ENCODE results near the gene BCDIN3D.

BCDIN3D gene

GRCh38 chr12:49808686-49809380, 34.1 kb downstream of the BCDIN3D start:
- no peaks in the 10 kb centered on the region for H3K27me3 ChIP-seq (ENCODE audit: control insufficient read depth in 1 of 2, insufficient read depth in 2 of 2, low read length in 2 of 2)
- peaks cover 0 to 3% of the 10 kb centered on the region in 2 donors for H3K4me1 ChIP-seq (ENCODE audit: control insufficient read depth in 1 of 2, insufficient read depth in 2 of 2, low read length in 2 of 2)
- no peaks in the 10 kb centered on the region for H3K9me3 ChIP-seq (ENCODE audit: control insufficient read depth in 1 of 2, low read length in 2 of 2)
- no peak overlapping the region for H3K9ac ChIP-seq (ENCODE audit: low read depth in 1 of 2, low read length in 2 of 2)
- no peak overlapping the region for H3K4me3 ChIP-seq (ENCODE audit: low read depth in 1 of 2, low read length in 2 of 2)
- no peak overlapping the region for H3K27ac ChIP-seq (ENCODE audit: low read depth, low read length)
- peaks cover 0 to 9% of the 10 kb centered on the region in 2 donors for H3K36me3 ChIP-seq (ENCODE audit: control insufficient read depth in 1 of 2, insufficient read depth in 2 of 2, low read length in 2 of 2)

GRCh38 chr12:49807991-49808580, 34.8 kb downstream of the BCDIN3D start:
- H3K27me3 ChIP-seq (ENCODE audit: control insufficient read depth in 1 of 2, insufficient read depth in 2 of 2, low read length in 2 of 2), result no peaks in the 10 kb centered on the region
- H3K27ac ChIP-seq (ENCODE audit: low read depth, low read length), result no peak overlapping the region
- no peak overlapping the region for H3K4me3 ChIP-seq (ENCODE audit: low read depth in 1 of 2, low read length in 2 of 2)
- no peaks in the 10 kb centered on the region for H3K9me3 ChIP-seq (ENCODE audit: control insufficient read depth in 1 of 2, low read length in 2 of 2)
- H3K9ac ChIP-seq (ENCODE audit: low read depth in 1 of 2, low read length in 2 of 2), result no peak overlapping the region
- H3K4me1 ChIP-seq (ENCODE audit: control insufficient read depth in 1 of 2, insufficient read depth in 2 of 2, low read length in 2 of 2), result peaks cover 0 to 3% of the 10 kb centered on the region in 2 donors
- H3K36me3 ChIP-seq (ENCODE audit: control insufficient read depth in 1 of 2, insufficient read depth in 2 of 2, low read length in 2 of 2), result peaks cover 0 to 9% of the 10 kb centered on the region in 2 donors

GRCh38 chr12:49806877-49807276, 36.0 kb downstream of the BCDIN3D start:
- H3K4me1 ChIP-seq (ENCODE audit: control insufficient read depth in 1 of 2, insufficient read depth in 2 of 2, low read length in 2 of 2), result peaks cover 0 to 3% of the 10 kb centered on the region in 2 donors
- no peaks in the 10 kb centered on the region for H3K9me3 ChIP-seq (ENCODE audit: control insufficient read depth in 1 of 2, low read length in 2 of 2)
- no peaks in the 10 kb centered on the region for H3K27me3 ChIP-seq (ENCODE audit: control insufficient read depth in 1 of 2, insufficient read depth in 2 of 2, low read length in 2 of 2)
- H3K9ac ChIP-seq (ENCODE audit: low read depth in 1 of 2, low read length in 2 of 2), result no peak overlapping the region
- H3K4me3 ChIP-seq (ENCODE audit: low read depth in 1 of 2, low read length in 2 of 2), result no peak overlapping the region
- H3K36me3 ChIP-seq (ENCODE audit: control insufficient read depth in 1 of 2, insufficient read depth in 2 of 2, low read length in 2 of 2), result peaks cover 0 to 10% of the 10 kb centered on the region in 2 donors
- no peak overlapping the region for H3K27ac ChIP-seq (ENCODE audit: low read depth, low read length)

GRCh38 chr12:49806321-49806813, 36.5 kb downstream of the BCDIN3D start:
- Histone ChIP-seq H3K9me3 (ENCODE audit: control insufficient read depth in 1 of 2, low read length in 2 of 2) (no peaks in the 10 kb centered on the region), H3K27ac (ENCODE audit: low read depth, low read length) (no peak overlapping the region), H3K4me3 (ENCODE audit: low read depth in 1 of 2, low read length in 2 of 2) (no peak overlapping the region), H3K4me1 (ENCODE audit: control insufficient read depth in 1 of 2, insufficient read depth in 2 of 2, low read length in 2 of 2) (peaks cover 0 to 5% of the 10 kb centered on the region in 2 donors), H3K27me3 (ENCODE audit: control insufficient read depth in 1 of 2, insufficient read depth in 2 of 2, low read length in 2 of 2) (no peaks in the 10 kb centered on the region), H3K9ac (ENCODE audit: low read depth in 1 of 2, low read length in 2 of 2) (no peak overlapping the region), H3K36me3 (ENCODE audit: control insufficient read depth in 1 of 2, insufficient read depth in 2 of 2, low read length in 2 of 2) (peaks cover 0 to 15% of the 10 kb centered on the region in 2 donors)

- H3K36me3 ChIP-seq (ENCODE audit: control insufficient read depth in 1 of 2, insufficient read depth in 2 of 2, low read length in 2 of 2), result peaks cover 0 to 20% of the 10 kb centered on the region in 2 donors
- no peak overlapping the region for H3K9ac ChIP-seq (ENCODE audit: low read depth in 1 of 2, low read length in 2 of 2)
- H3K4me3 ChIP-seq (ENCODE audit: low read depth in 1 of 2, low read length in 2 of 2), result no peak overlapping the region
- H3K4me1 ChIP-seq (ENCODE audit: control insufficient read depth in 1 of 2, insufficient read depth in 2 of 2, low read length in 2 of 2), result peaks cover 0 to 11% of the 10 kb centered on the region in 2 donors
- no peaks in the 10 kb centered on the region for H3K9me3 ChIP-seq (ENCODE audit: control insufficient read depth in 1 of 2, low read length in 2 of 2)
- no peaks in the 10 kb centered on the region for H3K27me3 ChIP-seq (ENCODE audit: control insufficient read depth in 1 of 2, insufficient read depth in 2 of 2, low read length in 2 of 2)
- H3K27ac ChIP-seq (ENCODE audit: low read depth, low read length), result no peak overlapping the region
These were observed 37.5 kb downstream of the BCDIN3D start for GRCh38 chr12:49805409-49805808.

GRCh38 chr12:49804821-49805220, 38.1 kb downstream of the BCDIN3D start:
- Histone ChIP-seq H3K36me3 (ENCODE audit: control insufficient read depth in 1 of 2, insufficient read depth in 2 of 2, low read length in 2 of 2) (peaks cover 0 to 25% of the 10 kb centered on the region in 2 donors), H3K9me3 (ENCODE audit: control insufficient read depth in 1 of 2, low read length in 2 of 2) (no peaks in the 10 kb centered on the region), H3K4me1 (ENCODE audit: control insufficient read depth in 1 of 2, insufficient read depth in 2 of 2, low read length in 2 of 2) (peaks cover 0 to 8% of the 10 kb centered on the region in 2 donors)

GRCh38 chr12:49803693-49804450, 39.0 kb downstream of the BCDIN3D start:
- Histone ChIP-seq H3K9ac (ENCODE audit: low read depth in 1 of 2, low read length in 2 of 2) (no peak overlapping the region), H3K36me3 (ENCODE audit: control insufficient read depth in 1 of 2, insufficient read depth in 2 of 2, low read length in 2 of 2) (peaks cover 0 to 25% of the 10 kb centered on the region in 2 donors)

More at GRCh38 chr12:49804821-49805220, 38.1 kb downstream of the BCDIN3D start:
- Histone ChIP-seq H3K9ac (ENCODE audit: low read depth in 1 of 2, low read length in 2 of 2) (no peak overlapping the region), H3K4me3 (ENCODE audit: low read depth in 1 of 2, low read length in 2 of 2) (no peak overlapping the region), H3K27ac (ENCODE audit: low read depth, low read length) (no peak overlapping the region), H3K27me3 (ENCODE audit: control insufficient read depth in 1 of 2, insufficient read depth in 2 of 2, low read length in 2 of 2) (no peaks in the 10 kb centered on the region)

GRCh38 chr12:49801141-49802063, 41.5 kb downstream of the BCDIN3D start:
- H3K9ac ChIP-seq (ENCODE audit: low read depth in 1 of 2, low read length in 2 of 2), result no peak overlapping the region
- peaks cover 0 to 8% of the 10 kb centered on the region in 2 donors for H3K4me1 ChIP-seq (ENCODE audit: control insufficient read depth in 1 of 2, insufficient read depth in 2 of 2, low read length in 2 of 2)
- H3K36me3 ChIP-seq (ENCODE audit: control insufficient read depth in 1 of 2, insufficient read depth in 2 of 2, low read length in 2 of 2), result peaks cover 5 to 25% of the 10 kb centered on the region in 2 donors
- H3K27me3 ChIP-seq (ENCODE audit: control insufficient read depth in 1 of 2, insufficient read depth in 2 of 2, low read length in 2 of 2), result no peaks in the 10 kb centered on the region
- H3K9me3 ChIP-seq (ENCODE audit: control insufficient read depth in 1 of 2, low read length in 2 of 2), result no peaks in the 10 kb centered on the region
- no peak overlapping the region for H3K27ac ChIP-seq (ENCODE audit: low read depth, low read length)
- H3K4me3 ChIP-seq (ENCODE audit: low read depth in 1 of 2, low read length in 2 of 2), result no peak overlapping the region

More at GRCh38 chr12:49803693-49804450, 39.0 kb downstream of the BCDIN3D start:
- no peak overlapping the region for H3K27ac ChIP-seq (ENCODE audit: low read depth, low read length)
- no peaks in the 10 kb centered on the region for H3K9me3 ChIP-seq (ENCODE audit: control insufficient read depth in 1 of 2, low read length in 2 of 2)
- no peak overlapping the region for H3K4me3 ChIP-seq (ENCODE audit: low read depth in 1 of 2, low read length in 2 of 2)
- H3K4me1 ChIP-seq (ENCODE audit: control insufficient read depth in 1 of 2, insufficient read depth in 2 of 2, low read length in 2 of 2), result peaks cover 0 to 8% of the 10 kb centered on the region in 2 donors
- no peaks in the 10 kb centered on the region for H3K27me3 ChIP-seq (ENCODE audit: control insufficient read depth in 1 of 2, insufficient read depth in 2 of 2, low read length in 2 of 2)

- H3K27ac ChIP-seq (ENCODE audit: low read depth, low read length), result no peak overlapping the region
- H3K4me3 ChIP-seq (ENCODE audit: low read depth in 1 of 2, low read length in 2 of 2), result no peak overlapping the region
- H3K36me3 ChIP-seq (ENCODE audit: control insufficient read depth in 1 of 2, insufficient read depth in 2 of 2, low read length in 2 of 2), result peaks cover 5 to 22% of the 10 kb centered on the region in 2 donors
- no peaks in the 10 kb centered on the region for H3K9me3 ChIP-seq (ENCODE audit: control insufficient read depth in 1 of 2, low read length in 2 of 2)
- H3K4me1 ChIP-seq (ENCODE audit: control insufficient read depth in 1 of 2, insufficient read depth in 2 of 2, low read length in 2 of 2), result peaks cover 0 to 8% of the 10 kb centered on the region in 2 donors
- no peaks in the 10 kb centered on the region for H3K27me3 ChIP-seq (ENCODE audit: control insufficient read depth in 1 of 2, insufficient read depth in 2 of 2, low read length in 2 of 2)
- no peak overlapping the region for H3K9ac ChIP-seq (ENCODE audit: low read depth in 1 of 2, low read length in 2 of 2)
These were observed 42.3 kb downstream of the BCDIN3D start for GRCh38 chr12:49800421-49801140.

Measured in duodenal mucosa (tissue), 2 donors.